ENCODE results near the gene DNAJC15. TPM values are rescaled to one million over a fixed set of nuclear protein-coding genes. Genes with fewer than 3 reads are reported as not detected.
"Not testable (repeated sequence)": the region's sequence is repeated elsewhere in the genome, so short reads cannot be mapped to it uniquely, and the experiment has no call there.

DNAJC15 gene
- total RNA-seq = 4.2 and 5.2 TPM in 2 replicates

DNA sequence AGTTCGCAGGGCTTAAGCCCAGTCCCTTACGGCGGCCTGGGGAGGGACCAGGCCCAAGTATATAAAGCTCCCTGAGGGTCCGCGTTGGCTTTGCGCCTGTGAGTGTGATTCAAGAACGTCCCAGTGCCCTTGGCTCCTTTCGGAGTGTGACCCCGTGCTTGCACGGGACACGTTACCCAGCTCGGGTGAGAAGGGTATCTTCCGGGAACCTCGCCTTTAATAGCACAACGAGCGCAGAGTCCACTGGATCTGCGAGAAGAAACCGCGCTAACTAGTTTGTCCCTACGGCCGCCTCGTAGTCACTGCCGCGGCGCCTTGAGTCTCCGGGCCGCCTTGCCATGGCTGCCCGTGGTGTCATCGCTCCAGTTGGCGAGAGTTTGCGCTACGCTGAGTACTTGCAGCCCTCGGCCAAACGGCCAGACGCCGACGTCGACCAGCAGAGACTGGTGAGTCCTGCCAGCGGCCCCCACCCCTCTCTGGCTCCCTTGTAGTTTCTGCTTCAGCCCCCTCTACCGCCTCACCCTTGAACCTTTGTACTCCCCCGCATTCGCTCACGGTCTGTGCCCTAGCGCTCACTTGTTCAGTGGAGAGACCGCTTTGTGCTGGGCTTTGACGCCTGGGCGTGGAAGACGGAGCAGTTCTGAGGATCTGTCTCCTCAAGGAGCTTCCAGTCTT, at the start of gene DNAJC15:
Gene DNAJC15 (plus strand): TSS at position 298 of the 675 bp plus-strand sequence. CDS start 41 bp downstream, at position 339.
- peak; percentile 71 to 91 for DNase-seq (ENCODE audit: low read depth in 2 of 2)

DNA sequence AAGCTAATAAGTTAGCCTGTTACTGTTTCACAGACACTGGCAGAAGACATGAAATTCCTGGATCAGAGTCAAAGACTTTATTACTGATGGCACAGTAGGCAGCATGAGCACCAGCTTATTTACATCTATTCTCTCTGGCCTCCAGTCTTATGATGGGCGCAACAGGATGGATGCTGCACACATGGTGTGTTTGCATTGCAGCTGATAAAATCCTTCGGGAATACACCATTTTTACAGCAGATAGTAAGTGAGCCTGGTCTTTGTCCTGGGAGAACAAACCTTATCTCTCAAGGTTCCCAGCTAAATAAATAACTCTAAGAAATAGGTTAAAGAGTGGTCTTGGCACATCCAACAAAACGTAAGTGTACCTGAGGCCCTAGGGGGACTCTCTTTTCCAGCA, 47.3 kb upstream of the DNAJC15 start:
- no peak for DNase-seq (ENCODE audit: low read depth in 2 of 2)

GRCh38 chr13:42977219-42977659, 46.1 kb upstream of the DNAJC15 start:
- no peak for DNase-seq (ENCODE audit: low read depth in 2 of 2)

DNA sequence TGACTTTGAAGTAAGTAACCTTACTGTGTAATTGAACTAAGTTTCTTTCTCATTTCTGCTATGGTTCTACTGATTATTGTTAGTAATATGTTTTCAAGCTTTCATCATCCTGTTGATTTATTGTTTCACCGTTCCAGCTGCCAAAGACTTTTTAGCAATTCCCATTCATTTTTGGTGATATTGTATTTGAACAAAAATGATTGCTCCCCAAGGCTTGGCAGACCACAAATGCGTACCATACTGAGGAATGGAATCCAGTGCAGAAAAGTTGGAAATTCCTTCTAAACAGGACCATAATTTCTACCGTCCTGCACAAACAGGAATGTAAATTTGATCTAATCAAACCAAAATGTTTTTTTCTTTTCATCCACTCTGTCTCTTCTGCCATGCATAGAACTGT, 42.1 kb upstream of the DNAJC15 start:
- no peak for DNase-seq (ENCODE audit: low read depth in 2 of 2)

GRCh38 chr13:42981853-42982252, 41.5 kb upstream of the DNAJC15 start:
- DNase-seq (ENCODE audit: low read depth in 2 of 2) = no peak

DNA sequence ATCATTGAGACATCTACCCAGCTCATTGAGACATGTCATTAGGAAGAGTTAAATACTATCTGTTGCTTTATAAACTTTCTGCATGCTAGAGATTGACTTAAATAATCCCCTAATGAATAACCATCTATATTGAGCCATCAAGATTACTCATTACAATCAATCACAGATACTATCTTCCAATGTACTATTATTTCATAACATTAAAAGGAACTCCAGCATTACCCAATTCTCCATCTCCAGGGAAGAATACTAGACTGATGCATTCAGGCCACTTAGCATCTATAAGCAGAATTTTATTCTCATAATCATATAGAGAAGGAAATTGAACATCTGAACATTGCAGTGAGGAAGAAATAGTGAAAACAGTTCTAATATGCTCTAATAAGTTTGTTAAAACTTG, 39.4 kb upstream of the DNAJC15 start:
- no peak for DNase-seq (ENCODE audit: low read depth in 2 of 2)

- no peak for DNase-seq (ENCODE audit: low read depth in 2 of 2)
Measured at GRCh38 chr13:42984691-42985090, 38.7 kb upstream of the DNAJC15 start.

- DNase-seq (ENCODE audit: low read depth in 2 of 2) = no peak
Measured at GRCh38 chr13:42985312-42986175, 37.8 kb upstream of the DNAJC15 start.

- DNase-seq (ENCODE audit: low read depth in 2 of 2) = no peak
Measured at GRCh38 chr13:42986176-42986574, 37.2 kb upstream of the DNAJC15 start.

DNA sequence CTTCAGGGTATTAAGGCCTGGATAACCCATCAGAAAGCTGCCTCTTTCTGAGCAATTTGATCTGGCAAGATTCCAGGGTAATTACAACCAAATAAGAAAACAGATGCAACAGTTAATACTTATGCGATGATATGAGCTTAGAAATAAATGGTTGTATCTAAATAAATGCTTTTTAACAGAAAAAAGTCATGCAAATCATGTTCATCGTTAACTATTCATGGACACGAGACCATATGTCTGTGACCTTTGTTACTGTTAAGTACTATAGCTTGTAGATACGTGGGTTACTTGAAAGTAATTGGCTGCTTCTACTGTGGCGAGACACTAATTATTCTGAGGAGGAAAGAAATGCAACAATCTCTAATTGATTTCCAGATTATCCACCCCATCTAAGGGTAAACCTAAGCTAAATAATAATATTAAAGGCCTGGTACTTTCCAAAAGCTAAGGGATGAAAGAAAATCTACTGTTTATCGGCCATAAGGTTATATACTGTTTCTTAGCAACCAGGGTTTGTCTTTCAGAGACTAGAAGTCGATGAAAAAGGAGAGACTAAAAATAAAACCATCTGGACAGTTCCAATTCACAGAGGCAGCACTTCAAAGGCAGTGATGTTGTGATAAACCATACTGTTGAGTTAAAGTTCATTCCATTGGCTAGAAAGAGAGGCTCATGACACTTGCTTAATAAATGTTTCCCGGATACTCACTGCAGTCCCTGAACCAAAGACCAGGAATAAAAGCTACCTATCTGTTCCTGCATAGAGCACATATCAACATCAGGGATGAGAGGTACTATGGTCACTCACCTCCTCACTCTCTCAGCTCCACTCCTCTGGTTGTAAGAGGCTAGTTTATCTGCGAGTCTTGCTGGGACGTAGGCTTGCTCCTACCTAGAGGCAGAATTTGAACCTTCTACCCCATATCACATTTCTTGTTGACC, 32.8 kb upstream of the DNAJC15 start:
- DNase-seq (ENCODE audit: low read depth in 2 of 2) = peak in 1 of 2 donors; percentile 38

- DNase-seq (ENCODE audit: low read depth in 2 of 2) = not testable (repeated sequence)
Measured at GRCh38 chr13:42991233-42991897, 32.0 kb upstream of the DNAJC15 start.

DNA sequence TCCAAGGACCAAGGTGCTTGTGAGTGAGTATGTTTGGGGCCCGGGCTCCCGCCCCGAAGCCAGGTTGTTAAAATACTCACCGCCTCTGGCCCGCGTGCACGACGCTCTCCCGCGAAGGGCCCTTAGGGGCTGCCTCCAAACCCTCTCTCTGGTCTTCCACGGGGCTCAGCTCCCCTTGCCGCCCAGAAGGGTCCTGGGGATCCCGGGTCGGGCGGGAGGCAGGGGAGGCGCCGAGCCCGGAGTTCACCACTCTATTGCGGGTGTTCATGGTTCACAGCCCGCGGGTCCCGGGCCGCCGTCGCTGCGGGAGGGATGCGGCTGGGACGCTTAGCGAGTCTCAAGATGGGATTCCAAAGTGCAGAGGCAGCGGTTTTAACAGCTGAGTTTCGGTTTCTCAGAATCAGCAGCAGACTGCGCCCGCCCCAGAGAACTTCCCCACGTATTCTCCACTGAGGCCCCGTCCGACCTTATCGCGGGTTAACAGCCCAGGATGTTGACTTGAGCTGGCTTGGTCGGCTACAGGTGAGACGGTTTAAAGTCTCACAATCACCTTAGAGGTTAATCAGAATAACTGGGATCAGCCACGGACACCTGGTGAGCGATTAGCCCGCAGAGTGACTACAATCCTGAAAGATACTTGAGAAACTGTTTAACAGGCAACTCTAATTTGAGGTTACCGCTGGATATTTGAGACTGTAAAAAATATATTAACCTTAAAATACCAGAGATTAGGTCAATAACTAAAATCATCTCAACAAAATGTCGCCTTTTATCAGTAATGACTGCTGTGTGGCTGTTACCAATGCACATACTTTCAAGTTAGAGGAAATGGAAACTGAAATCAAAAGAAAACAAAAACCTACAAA, 31.3 kb upstream of the DNAJC15 start, which contains the start of gene EPSTI1:
Gene EPSTI1 (minus strand): TSS at position 344 of the 866 bp plus-strand sequence. CDS start 76 bp downstream, at position 268.
- DNase-seq (ENCODE audit: low read depth in 2 of 2) = peak; percentile 66 to 87

GRCh38 chr13:42992764-42993122, 30.6 kb upstream of the DNAJC15 start:
- DNase-seq (ENCODE audit: low read depth in 2 of 2) = no peak

DNA sequence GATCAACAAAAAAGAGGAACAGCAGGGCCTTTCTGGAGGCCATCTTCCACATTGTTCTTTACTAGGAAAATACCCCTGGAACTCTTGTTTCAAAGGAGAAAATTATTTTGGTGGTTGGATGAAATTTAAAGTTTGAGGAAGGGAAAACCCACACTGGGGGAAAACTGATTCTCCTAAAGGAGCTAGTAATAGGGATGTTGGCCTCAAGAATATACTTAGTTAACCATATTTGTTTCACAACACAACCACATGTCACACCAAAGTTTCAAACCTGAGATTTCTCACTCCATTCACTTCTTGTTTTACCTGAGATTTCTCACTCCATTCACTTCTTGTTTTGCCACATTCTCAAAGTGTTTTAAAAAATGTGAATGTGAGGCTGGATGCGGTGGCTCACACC, 28.5 kb upstream of the DNAJC15 start:
- DNase-seq (ENCODE audit: low read depth in 2 of 2) = no peak

DNA sequence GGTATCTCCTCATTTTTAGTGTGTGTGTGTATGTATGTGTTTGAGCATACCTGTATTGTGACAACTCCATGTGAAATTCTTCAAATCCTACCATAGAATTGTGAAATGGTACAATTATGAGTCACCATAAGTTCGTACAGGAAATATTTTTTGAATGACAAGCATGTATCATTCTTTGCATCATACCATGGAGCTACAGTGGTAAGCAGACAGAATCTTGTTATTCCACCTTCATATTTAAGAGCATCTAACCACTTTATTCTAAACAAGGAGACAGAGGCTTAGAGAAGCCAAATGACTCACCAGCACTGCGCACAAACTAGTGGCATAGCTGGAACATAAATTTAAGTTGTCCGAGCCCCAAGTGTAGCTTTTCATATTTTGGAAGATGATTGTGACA, 26.8 kb upstream of the DNAJC15 start:
- peak; percentile 83 to 86 for DNase-seq (ENCODE audit: low read depth in 2 of 2)

GRCh38 chr13:42997381-42997780, 26.0 kb upstream of the DNAJC15 start:
- peak in 1 of 2 donors; percentile 34 for DNase-seq (ENCODE audit: low read depth in 2 of 2)

- no peak for DNase-seq (ENCODE audit: low read depth in 2 of 2)
Measured at GRCh38 chr13:42999491-42999890, 23.9 kb upstream of the DNAJC15 start.

GRCh38 chr13:43000676-43001075, 22.7 kb upstream of the DNAJC15 start:
- DNase-seq (ENCODE audit: low read depth in 2 of 2) = peak in 1 of 2 donors; percentile 30

DNA sequence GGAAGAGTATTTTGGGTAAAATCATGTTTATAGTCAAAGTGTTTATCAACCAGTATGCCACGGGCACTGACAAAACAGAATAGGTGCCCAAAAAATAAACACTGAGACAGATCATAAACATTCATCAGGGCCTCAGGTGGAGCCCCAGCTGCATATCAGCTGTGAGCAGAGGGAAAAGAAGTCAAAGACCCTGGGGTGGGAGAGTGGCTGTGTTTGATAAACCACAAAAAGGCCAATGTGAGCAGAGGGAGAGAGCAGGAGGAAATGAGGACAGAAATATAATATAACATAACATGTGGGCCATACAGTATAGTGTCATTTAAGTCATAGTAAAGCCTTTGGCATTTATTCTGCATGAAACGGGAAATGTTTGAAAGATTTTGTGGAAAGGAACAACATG, 21.4 kb upstream of the DNAJC15 start:
- no peak for DNase-seq (ENCODE audit: low read depth in 2 of 2)

DNA sequence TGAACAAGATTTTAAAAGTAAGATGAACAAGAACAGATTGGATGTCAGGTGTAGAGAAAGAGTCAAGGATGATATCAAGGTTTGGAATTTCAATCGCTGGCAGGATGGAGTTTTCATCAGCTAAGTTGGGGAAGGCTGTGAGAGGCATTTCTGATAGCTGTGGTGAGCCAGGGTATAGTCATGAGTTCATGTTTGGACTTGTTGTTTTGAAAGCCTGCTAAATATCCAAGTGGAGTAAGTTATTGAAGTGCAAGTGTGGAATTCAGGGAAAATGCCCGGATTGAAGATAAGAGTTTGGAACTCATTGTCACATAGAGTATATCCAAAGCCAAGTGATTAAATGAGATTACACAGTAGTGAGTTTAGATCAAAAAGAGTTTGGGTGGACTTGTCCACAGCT, 20.4 kb upstream of the DNAJC15 start:
- DNase-seq (ENCODE audit: low read depth in 2 of 2) = no peak

Measured in lung microvascular endothelial cell (primary cell).